Inflammatory macrophage treated with lipopolysaccharide for 4 hours (primary cell): ENCODE results near the gene ZNF688.
A peak's percentile ranks its signal among the peaks of the same experiment; 100 is the strongest.
"Not testable (repeated sequence)": the region's sequence is repeated elsewhere in the genome, so short reads cannot be mapped to it uniquely, and the experiment has no call there.

Source experiments
- DNase-seq: peaks from one replicate; pipeline ENCODE4 v3.0.0-alpha.2; 2020

Gene ZNF688

DNA sequence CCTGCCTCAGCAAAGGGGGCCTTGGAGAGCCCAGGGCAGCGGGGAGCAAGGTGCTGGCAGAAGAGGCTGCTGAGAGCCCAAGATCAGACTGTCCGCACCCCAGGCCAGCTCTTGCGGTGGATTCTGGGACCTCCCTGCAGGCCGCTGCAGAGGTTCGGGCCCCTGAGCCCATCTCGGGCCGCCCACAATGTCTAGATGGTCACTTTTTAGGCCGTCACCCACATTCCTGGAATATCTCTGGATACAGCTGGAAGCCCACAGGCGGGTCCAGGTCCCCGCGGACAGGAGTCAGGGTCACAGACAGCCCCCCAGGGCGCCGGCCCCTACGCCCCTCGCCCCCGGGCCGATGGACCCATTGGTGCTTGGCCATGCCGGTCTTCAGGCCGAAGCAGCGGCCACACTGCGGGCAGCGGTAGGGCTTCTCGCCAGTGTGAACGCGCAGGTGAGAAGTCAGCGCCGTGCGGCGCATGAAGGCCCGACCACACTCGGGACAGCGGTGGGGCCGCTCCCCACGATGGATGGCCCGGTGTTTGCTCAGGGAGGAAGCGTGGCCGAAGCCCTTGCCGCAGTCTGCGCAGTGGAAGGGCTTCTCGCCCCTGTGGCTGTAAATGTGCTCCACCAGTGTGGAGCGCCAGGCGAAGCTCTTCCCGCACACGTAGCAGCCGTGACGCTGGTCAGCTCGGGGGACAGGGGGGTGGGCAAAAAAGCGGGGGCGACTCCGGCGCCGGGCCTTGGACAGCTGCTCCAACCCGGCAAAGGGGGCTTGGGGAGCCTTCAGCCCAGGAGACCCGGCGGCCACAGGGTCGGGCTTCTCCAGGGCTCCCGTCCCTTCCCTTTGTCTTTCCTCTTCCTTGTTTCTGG is 39.0 kb downstream of the ZNF688 start:
- no peak for DNase-seq

GRCh38 chr16:30530163-30531037 is 41.1 kb downstream of the ZNF688 start:
- DNase-seq, result no peak

DNA sequence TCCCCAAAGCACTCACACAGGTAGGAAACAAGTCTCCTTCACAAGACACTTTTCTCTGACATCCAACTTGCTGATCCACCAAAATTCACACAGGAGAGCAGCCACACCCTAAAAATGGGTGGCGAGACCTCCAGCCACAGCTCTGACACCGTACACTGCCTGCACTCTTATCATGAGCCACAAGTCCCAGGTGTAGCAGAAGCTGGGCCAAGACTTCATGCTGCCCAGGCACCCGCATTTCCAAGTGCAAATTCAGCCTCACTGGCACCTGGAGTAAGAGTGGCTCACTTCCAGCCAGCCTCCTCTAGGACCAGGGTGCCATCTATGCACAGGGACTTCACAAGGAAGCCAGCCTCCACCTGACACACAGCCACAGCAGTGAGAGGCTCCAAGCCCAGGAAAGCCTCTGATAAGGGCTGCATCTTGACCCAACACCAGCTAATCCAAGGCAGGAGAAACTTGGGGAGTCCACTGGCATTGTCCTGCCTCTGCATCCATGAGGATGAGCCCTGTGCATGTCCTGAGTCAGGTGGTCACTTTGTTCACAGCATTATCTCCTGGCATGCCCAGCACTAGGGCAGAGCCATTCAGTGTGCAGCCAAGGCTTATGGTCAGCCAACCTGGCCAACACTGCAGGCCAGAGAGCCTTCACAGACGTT is 42.6 kb downstream of the ZNF688 start:
- DNase-seq, result no peak

- peak; percentile 68 for DNase-seq
Observed at GRCh38 chr16:30527635-30528178, 43.8 kb downstream of the ZNF688 start.

DNA sequence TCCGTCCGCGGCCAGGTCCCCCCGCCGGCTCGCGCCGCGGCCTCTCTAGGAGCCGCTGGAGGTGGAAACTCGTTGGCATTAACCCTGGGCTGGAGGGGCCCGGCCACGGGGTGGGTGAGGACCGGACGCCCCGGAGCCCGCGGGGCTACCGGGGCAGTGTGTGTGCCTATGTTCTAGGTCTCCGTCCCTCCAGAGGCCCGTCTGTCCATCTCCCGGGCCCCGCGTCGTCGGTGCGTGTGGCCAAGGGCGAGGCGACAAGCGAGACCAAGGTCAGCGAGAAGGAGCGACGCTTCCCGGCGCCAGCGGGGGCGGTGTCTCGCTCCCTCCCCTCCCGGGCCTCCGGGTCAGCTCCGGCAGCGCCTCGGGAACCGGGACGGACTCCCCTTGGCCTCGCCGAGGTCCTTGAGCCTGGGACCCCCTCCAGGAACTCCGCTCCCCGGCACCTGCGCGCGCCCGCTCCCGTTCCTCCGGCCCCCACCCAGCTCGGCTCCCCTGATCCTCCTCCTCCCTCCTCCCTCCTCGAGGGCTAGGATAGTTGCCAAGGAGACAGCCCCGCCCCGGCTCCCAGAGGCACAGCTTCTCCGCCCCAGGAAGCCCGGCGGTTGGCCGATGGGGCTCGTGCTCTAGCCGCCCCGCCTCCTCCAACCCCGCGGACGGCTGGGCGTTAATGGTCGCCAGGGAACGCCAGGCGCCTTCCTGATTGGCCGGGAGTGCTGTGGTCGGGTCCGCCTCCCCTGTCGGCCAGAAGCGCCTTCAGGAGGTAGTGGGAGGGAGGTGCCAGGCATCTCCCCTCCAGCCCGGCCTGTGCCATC is 44.5 kb downstream of the ZNF688 start:
- peak; percentile 99 for DNase-seq

- no peak for DNase-seq
Observed at GRCh38 chr16:30526137-30526822, 45.2 kb downstream of the ZNF688 start, which contains the start of gene ZNF768. Gene ZNF768, minus strand, starts transcription at chr16:30526566. Its CDS starts 153 bp downstream, at chr16:30526413.

GRCh38 chr16:30525844-30526136 is 45.7 kb downstream of the ZNF688 start:
- peak; percentile 21 for DNase-seq

- no peak for DNase-seq
Observed at GRCh38 chr16:30524575-30525568, 46.6 kb downstream of the ZNF688 start.

GRCh38 chr16:30523768-30524574 is 47.5 kb downstream of the ZNF688 start:
- no peak for DNase-seq

GRCh38 chr16:30522702-30523463 is 48.6 kb downstream of the ZNF688 start:
- not testable (repeated sequence) for DNase-seq

GRCh38 chr16:30521873-30522641 is 49.5 kb downstream of the ZNF688 start:
- no peak for DNase-seq

DNA sequence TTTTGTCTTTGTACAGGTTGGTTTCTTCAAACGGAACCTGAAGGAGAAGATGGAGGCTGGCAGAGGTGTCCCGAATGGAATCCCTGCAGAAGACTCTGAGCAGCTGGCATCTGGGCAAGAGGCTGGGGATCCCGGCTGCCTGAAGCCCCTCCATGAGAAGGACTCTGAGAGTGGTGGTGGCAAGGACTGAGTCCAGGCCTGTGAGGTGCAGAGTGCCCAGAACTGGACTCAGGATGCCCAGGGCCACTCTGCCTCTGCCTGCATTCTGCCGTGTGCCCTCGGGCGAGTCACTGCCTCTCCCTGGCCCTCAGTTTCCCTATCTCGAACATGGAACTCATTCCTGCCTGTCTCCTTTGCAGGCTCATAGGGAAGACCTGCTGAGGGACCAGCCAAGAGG is 50.0 kb downstream of the ZNF688 start:
- no peak for DNase-seq
